WI38 (cell line): ENCODE data around the gene KIDINS220.

Experiments
- H3K4me3 ChIP-seq: 2 replicates; pipeline ENCODE4 v1.5.1; 2011; ENCODE audit warnings: low read depth, mild to moderate bottlenecking, control low read depth, low read length
- TF ChIP-seq, protein P1 (sequence below): IDR thresholded peaks from 2 replicates; pipeline ENCODE4 v1.5.1; 2012; ENCODE audit warnings: low read depth, mild to moderate bottlenecking, control low read depth, low read length

Gene KIDINS220

GRCh38 chr2:8691859-8692437, 145.5 kb downstream of the KIDINS220 start:
- no peak overlapping the region for H3K4me3 ChIP-seq
- TF ChIP-seq, protein P1, sequence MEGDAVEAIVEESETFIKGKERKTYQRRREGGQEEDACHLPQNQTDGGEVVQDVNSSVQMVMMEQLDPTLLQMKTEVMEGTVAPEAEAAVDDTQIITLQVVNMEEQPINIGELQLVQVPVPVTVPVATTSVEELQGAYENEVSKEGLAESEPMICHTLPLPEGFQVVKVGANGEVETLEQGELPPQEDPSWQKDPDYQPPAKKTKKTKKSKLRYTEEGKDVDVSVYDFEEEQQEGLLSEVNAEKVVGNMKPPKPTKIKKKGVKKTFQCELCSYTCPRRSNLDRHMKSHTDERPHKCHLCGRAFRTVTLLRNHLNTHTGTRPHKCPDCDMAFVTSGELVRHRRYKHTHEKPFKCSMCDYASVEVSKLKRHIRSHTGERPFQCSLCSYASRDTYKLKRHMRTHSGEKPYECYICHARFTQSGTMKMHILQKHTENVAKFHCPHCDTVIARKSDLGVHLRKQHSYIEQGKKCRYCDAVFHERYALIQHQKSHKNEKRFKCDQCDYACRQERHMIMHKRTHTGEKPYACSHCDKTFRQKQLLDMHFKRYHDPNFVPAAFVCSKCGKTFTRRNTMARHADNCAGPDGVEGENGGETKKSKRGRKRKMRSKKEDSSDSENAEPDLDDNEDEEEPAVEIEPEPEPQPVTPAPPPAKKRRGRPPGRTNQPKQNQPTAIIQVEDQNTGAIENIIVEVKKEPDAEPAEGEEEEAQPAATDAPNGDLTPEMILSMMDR = no peak

GRCh38 chr2:8685697-8686358, 151.6 kb downstream of the KIDINS220 start:
- H3K4me3 ChIP-seq = peak overlapping the region; percentile 87

GRCh38 chr2:8684878-8685696, 152.3 kb downstream of the KIDINS220 start:
- peak overlapping the region; percentile 87 for H3K4me3 ChIP-seq

More at GRCh38 chr2:8685697-8686358, 151.6 kb downstream of the KIDINS220 start:
- TF ChIP-seq, protein P1 = peak; percentile 78

GRCh38 chr2:8684540-8684877, 152.9 kb downstream of the KIDINS220 start:
- H3K4me3 ChIP-seq = peak overlapping the region; percentile 87
- TF ChIP-seq, protein P1 = no peak

More at GRCh38 chr2:8684878-8685696, 152.3 kb downstream of the KIDINS220 start:
- TF ChIP-seq, protein P1 = no peak

GRCh38 chr2:8682719-8683667, 154.4 kb downstream of the KIDINS220 start:
- TF ChIP-seq, protein P1 = no peak
- peak overlapping the region; percentile 87 for H3K4me3 ChIP-seq

GRCh38 chr2:8681786-8682692, 155.4 kb downstream of the KIDINS220 start, which contains the start of gene ID2:
ID2 (plus strand) TSS chr2:8682056; CDS start chr2:8682166, 110 bp downstream.
- peak within 1 kb of the TSS; percentile 87 for H3K4me3 ChIP-seq
- TF ChIP-seq, protein P1 = no peak
